ENCODE data around the gene GNA14.
"Not testable (repeated sequence)": the region's sequence is repeated elsewhere in the genome, so short reads cannot be mapped to it uniquely, and the experiment has no call there.

Gene GNA14

GRCh38 chr9:77587042-77587441, 61.1 kb downstream of the GNA14 start:
- DNase-seq = no peak

GRCh38 chr9:77586591-77586990, 61.5 kb downstream of the GNA14 start:
- no peak for DNase-seq

GRCh38 chr9:77585335-77585786, 62.8 kb downstream of the GNA14 start:
- DNase-seq = no peak

- DNase-seq = not testable (repeated sequence)
Measured at GRCh38 chr9:77584927-77585326, 63.2 kb downstream of the GNA14 start.

DNA sequence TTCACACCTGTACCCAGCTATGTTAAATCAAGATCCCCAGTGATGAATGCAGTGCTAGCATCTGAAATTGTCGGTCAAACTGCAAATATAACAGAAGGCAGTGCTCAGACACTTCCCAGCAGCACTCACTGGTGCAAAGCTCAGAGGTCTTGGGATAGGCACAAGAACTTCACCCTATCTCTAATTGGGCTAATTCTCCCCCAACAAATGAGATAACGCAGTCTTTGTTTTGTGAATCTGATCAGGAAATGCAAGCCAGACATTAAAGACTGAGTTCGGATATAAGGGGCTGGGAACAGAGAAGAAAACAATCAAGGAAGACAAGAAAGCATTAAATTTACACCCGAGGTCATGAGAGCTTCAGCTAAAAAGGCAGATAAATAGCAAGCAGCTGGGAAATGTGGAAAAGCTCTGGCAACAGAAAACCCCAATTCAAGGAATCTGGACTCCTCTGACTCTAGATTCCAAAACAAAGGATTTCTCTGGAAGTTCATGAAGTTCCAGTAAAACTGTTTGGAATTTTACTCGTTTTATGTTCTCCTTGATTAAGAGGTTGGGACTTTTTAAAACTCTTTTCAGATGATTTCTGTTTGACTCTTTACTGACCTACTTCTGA, 65.1 kb downstream of the GNA14 start:
- no peak for DNase-seq

DNA sequence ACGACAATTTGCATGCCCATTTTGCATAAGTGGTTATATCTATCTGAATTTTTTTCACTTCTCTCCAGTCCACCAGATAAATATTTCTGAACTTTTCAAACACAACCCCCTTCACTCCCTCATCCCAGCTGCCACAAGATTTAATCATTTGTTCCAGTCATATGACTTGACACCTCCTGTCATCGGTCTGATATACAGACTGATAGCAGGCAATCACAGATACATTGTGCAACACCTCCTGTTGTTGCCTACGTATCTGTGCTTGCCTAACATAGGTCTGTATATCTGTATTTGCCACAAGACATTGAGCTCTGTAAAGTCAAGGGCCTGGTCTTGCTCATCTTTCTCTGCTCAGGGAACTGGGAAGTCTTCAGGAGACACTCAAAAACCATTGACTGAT, 65.6 kb downstream of the GNA14 start:
- no peak for DNase-seq

- DNase-seq = no peak
Measured at GRCh38 chr9:77575785-77576184, 72.3 kb downstream of the GNA14 start.

DNA sequence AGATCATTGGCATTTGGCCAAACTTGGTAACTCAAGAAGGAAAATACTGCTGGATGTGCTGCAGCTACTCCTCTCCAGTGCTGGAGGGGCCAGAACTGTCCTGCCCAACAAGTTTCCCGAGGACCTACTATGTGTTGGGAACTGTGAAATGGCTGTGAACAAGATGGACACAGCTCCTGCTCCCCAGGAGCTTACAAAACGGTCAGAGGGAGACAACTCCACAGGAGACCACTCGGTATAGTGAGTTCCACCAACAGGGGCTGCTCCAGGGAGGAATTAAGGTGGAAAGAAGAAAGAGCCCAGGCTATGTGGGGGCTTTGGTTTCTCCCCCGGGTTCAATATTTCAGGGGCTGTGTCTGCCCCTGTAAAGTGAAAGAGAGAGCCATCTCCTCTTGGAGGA, 78.8 kb downstream of the GNA14 start:
- DNase-seq = peak; percentile 39

DNA sequence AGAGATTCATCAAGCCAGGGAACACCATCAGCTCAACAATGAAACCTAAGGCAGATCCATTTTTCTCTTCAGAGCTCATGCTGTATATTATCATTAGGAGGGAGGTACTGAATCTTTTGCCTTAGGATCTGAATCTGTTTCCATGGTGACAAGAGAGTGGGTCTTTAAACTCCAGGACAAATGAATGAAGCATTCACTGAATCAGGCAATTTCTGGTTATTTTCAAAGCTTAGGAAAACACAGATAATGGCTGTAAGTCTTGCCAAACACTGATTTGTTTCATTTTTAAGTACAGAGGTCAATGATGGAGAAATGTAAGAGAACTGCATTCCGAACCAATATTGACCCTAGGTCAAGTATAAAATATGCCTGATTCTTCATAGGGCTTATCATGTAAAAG, 84.9 kb downstream of the GNA14 start:
- DNase-seq = no peak

DNA sequence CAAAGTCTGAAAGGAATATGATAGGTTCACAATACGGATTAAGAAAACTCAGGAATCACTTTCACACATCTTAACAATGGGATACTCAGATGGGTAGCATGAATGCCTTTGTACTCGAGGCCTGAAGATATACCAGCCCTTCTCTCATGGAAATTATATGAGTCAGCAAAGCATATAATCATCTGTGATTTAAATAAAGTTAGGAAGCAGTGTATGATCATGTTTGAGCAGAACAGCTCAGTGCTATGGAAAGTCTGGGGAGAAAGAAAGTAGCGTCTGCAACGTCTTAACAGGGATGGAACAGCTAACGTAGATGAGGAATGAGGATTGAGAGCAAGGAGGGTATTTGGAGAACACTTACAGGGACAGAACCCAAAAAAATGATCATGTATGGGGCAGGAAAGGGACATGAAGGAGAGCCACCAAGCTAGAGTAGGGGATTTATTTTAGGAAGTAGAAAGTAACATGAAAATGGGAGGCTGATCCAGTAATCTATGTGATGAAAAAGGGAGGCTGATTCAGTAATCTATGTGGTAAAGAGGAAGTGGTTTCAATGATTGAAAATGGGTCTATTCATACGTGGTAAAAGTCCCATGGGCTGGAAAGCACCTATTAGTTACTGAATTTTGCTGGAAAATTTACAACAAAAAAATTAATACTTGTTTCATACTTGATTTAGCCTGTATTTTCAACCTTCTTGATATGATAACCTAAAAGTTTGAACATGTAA, 85.9 kb downstream of the GNA14 start:
- DNase-seq = no peak

DNA sequence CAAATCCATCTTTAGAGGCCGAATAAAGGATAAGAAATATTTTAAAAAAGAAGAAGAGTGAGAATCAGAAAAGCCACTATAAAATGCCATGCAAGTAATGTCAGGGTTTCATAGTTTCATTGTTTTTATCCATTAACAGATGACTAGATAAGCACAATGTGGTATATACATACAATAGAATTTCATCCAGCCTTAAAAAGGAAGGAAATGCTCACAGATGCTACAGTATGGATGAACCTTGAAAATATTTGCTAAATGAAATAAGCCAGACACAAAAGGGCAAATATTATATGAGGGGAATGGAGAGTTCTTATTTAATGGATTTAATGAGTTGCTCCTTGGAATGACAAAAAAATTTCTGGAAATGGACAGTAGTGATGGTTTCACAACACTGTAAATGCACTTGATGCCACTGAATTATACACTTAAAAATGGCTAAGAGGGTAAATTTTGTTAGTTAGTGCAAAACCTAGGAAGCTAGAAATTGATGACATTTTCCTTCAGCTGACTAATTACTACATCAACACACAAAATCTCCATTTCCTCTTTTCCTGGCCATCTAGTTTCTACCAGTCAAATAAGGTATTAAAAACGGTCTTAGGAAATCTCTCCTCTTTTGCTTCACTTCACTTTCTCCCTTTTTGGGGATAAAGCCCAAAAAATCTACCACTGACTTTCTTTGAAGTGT, 86.6 kb downstream of the GNA14 start:
- DNase-seq = no peak

- DNase-seq = no peak
Measured at GRCh38 chr9:77556396-77556795, 91.7 kb downstream of the GNA14 start.

- no peak for DNase-seq
Measured at GRCh38 chr9:77554586-77555105, 93.5 kb downstream of the GNA14 start.

DNA sequence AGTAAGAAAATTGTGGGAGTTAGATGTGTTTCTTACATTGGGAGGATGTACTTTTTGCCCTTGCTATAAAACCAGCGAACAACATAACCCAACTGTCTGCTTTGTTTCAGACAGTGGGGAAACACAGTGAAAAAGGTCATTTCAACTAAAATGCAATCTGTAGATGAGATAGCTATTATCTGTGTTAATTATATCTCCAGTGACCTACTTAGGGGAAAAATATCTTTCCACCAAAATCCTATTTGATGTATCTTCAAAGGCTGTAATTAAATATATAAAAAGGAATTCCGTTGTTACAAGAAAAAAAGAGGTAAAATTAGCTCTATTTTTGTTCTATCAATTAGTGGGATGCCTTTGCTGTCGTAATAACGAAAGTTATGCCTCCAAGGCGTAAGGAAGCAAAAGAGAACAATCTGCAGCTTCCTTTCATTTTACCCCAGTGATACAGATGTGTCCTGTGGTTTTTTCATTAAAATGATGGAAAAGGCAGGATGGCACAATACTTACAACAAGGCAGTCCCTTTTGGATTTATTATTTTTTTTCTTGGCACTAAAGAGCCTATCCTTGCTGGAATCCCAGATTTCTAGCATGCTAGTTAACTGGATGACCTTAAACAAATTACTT, 100.9 kb downstream of the GNA14 start:
- DNase-seq = no peak

DNA sequence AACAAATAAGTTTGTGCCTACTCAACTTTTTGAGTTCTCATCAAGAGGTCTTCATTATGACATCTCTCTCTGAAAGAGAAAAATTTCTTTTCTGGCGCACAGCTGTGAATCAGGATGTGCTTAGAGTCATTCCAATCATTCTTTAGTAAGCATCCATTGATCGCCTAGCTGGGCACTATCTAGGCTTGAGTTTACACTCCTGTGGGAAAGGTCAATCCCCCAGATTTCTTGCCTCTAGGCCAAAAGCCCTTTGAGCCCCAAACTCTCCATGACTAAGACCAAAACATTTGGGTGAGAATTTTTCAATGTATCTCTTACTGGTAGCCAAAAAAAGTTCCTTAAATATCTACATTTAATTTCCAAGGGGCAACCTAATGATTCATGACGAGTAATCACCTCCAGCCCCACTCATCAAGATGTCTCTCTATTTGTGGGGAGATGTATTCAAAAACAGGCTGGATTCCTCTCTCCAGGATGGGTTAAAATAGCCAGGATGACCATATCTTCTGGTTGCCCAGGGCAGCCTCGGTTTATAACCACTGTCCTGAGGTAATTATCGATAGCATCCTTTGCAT, 101.7 kb downstream of the GNA14 start:
- no peak for DNase-seq

DNA sequence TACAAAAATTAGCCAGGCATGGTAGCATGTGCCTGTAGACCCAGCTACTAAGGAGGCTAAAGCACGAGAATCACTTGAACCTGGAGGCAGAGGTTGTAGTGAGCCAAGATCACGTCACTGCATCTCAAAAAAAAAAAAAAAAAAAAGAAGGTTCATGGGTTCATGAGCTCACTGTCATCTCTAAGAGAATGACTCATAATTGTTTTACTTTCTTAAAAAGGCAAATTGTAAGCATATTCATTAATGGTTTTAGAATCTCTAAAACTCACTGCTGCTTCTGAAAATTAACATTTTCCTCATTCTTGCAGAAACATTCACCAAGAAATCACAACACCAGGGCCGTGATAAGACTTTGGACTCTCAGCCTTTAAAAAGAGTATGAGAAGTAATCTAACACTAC, 103.6 kb downstream of the GNA14 start:
- no peak for DNase-seq

- no peak for DNase-seq
Measured at GRCh38 chr9:77543131-77543822, 104.8 kb downstream of the GNA14 start.

DNA sequence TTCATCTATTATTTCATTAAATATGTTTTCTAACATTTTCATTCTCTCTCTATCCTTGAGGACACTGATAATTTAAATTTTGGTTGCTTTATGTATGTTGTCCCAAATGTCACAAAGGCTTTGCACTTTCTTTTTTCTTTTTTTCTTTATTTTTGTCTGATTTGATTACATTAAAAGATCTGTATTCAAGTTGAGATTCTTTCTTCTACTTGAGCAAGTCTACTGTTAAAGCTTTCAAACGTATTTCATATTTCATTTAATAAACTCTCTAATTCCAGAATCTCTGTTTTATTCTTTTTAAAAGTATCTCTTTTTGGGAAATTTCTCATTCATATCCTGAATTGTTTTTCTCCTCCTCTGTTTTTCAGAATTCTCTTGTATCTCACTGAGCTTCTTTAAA, 106.5 kb downstream of the GNA14 start:
- no peak for DNase-seq

DNA sequence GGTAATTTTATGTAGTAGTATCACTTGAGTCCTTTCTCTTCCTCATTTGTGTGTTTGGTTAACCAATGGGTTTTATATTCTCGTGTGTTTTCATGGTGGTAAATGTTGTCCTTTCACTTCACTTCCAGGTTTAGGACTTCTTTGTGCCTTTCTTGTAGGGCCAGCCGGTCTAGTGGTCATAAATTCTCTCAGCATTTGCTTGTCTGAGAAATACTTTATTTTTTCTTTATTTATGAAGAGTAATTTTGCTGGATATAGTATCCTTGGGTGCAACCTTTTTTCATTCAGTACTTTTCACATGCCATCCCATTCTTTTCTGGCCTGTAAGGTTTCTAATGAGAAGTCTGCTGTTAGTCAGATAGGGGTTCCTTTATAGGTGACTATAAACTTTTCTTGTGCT, 107.1 kb downstream of the GNA14 start:
- no peak for DNase-seq

DNA sequence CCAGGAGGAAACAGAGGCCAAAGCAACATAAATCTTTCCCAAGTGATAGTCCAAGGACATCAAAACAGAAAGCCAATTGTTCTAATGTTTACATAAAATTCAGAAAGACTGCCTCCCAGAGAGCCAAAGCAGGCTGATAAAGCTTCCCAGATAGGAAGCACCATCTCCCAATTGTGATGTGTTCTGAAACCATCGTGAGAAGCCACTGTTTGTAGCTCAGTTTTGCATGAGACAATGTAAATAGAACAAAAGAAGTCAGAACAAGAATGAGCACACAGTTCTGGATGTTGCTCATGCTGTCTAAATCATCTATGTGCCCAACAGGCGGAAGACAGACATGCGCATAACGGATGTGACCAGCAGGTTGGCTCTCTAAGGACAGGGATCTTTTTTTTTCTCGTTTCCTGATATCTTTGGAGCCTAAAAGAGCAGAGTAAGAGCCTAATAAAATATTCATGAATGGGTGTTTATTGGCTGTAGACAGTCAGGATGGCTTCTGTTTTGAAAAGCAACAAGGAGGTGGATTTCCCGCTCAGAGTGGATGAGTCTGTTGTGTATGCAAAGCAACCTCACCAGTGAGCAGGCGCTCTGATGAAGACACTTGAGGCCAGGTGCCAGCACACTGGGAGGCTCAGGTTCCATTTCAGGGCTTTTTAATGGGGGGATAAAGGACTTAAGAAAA, 113.6 kb downstream of the GNA14 start:
- no peak for DNase-seq

DNA sequence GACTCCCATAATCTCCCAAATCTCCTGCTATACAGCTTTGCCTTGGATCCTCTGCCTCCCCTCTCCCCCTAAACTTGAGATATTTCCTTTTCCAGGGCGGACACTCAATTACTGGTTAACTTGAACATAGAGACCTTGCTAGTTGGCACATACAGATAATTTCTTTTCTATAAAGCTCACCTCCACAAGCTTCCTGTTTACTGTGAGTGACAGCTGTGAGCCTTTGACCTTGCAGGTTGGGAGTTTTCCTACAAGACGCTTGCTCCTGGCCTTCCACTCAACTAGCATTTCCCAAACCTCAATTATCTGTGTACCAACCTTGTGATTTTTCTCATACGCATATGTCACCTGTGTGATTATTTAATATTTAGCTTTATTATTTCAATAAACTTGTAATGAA, 114.5 kb downstream of the GNA14 start:
- no peak for DNase-seq

GRCh38 chr9:77532607-77533006, 115.5 kb downstream of the GNA14 start:
- DNase-seq = no peak
